RWPE1 (cell line): Measurements from ENCODE around the gene KIRREL3.
"Not testable (repeated sequence)": the region's sequence is repeated elsewhere in the genome, so short reads cannot be mapped to it uniquely, and the experiment has no call there.

Source experiments
- CTCF ChIA-PET: fragments of 350-600 bp; sonication (Branson Sonifier 250); formaldehyde crosslinking; extraction: SDS; loops from one replicate; lab custom pipeline; 2021; lab: Yijun Ruan, JAX
- POLR2A ChIA-PET: fragments of 400-600 bp; formaldehyde crosslinking; extraction: SDS; loops from one replicate; lab custom pipeline; 2020; ENCODE audit warnings: antibody characterized with exemption; ENCODE audit not compliant: low non-redundant PET; lab: Yijun Ruan, JAX
- DNase-seq: peaks from one replicate; pipeline ENCODE4 v3.0.0; 2012; ENCODE audit warnings: low spot score
- H3K27ac ChIP-seq: fragments of 450-650 bp; 2 replicates; pipeline ENCODE4 v1.5.1; 2017
- CTCF ChIP-seq: fragments of 450-650 bp; conservative IDR thresholded peaks from 2 replicates; pipeline ENCODE4 v1.5.1; 2017; ENCODE audit warnings: low read depth, mild to moderate bottlenecking

Gene KIRREL3

GRCh38 chr11:126398721-126399120 is 601.8 kb downstream of the KIRREL3 start:
- CTCF ChIA-PET = no interaction called here
- peak overlapping the region; percentile 22; the same call in 1 of the 2 replicates for H3K27ac ChIP-seq
- POLR2A ChIA-PET = no interaction called here
- DNase-seq = no peak
- no peak for TF ChIP-seq CTCF

GRCh38 chr11:126398296-126398695 is 602.3 kb downstream of the KIRREL3 start:
- TF ChIP-seq CTCF = no peak
- ChIA-PET CTCF (no interaction called here), POLR2A (no interaction called here)
- no peak for DNase-seq
- H3K27ac ChIP-seq = peak overlapping the region; percentile 22; the same call in 1 of the 2 replicates

DNA sequence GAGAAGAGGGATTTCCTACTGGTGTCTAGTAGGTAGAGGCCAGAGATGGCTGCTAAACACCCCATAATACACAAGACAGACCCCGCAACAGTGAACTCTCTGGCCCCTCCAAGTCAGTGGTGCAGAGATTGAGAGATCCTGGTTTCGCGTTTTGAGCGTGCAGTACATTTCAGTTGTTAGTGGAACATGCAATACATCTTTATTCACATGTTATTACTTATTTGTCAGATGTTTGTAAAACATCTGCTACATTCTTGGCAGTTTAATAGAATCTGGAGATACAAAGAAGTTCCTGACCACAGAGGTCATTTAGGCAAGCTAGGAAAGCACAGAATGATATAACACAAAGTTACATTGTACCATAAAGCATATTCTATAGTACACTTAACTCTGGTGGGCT is 603.6 kb downstream of the KIRREL3 start:
- H3K27ac ChIP-seq = peak overlapping the region; percentile 98; the same call in 1 of the 2 replicates
- DNase-seq = no peak
- ChIA-PET POLR2A (no interaction called here), CTCF (no interaction called here)
- TF ChIP-seq CTCF = no peak

- POLR2A ChIA-PET, CTCF ChIA-PET, DNase-seq: not testable (repeated sequence)
- peak overlapping the region; percentile 98; the same call in 1 of the 2 replicates for H3K27ac ChIP-seq
Observed at GRCh38 chr11:126396266-126396665, 604.3 kb downstream of the KIRREL3 start.

GRCh38 chr11:126395784-126396183 is 604.8 kb downstream of the KIRREL3 start:
- CTCF ChIA-PET, DNase-seq, POLR2A ChIA-PET: not testable (repeated sequence)
- H3K27ac ChIP-seq = peak overlapping the region; percentile 98

DNA sequence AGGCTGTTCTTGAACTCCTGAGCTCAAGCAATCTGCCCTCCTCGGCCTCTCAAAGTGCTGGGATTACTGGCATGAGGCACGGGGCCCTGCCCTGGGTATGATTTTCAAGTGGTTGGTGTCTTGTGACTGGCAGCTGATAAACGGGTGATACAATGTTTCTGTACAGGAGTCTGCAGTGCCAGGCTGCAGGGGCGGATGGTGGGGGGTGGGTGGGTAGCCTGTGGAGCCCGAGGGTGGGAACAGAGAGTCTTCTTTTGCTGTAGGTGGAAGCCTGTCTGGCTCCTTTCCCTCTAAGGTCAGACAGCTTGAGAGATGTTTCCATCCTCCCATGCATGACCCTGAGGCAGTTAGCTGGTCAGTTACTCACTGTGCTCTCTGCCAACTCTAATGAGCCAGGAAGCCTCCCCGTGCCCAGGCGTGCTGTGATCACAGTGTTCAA is 605.9 kb downstream of the KIRREL3 start:
- POLR2A ChIA-PET = not testable (repeated sequence)
- peak; percentile 41 for DNase-seq
- peak overlapping the region; percentile 98 for H3K27ac ChIP-seq
- CTCF ChIA-PET = interaction anchor here (0.6 kb wide), 1 partner anchor 82 kb away, joined by 4 read pairs; no protein-coding TSS in a partner anchor

DNA sequence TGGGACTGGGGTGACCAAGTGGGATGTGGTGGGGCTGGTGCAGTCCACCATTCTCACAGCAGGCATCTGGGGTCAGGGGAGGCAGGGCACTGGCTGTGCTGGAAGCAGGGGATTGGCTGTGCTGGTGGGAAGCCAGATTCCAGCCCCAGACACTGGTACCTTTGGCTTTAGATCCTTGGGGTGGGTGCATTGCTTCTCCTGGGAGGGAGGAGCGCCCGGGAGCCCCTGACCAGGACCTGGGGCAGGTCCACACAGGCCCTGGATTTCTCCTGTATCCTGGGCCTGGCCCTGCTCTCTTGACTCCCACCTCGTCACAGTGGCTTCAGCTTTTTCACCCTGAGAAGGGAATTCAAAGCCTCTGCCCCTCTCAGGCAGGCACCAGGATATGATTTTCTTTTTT is 606.5 kb downstream of the KIRREL3 start:
- no peak for TF ChIP-seq CTCF
- DNase-seq = no peak
- ChIA-PET CTCF (interaction anchor here (0.6 kb wide), 1 partner anchor 82 kb away, joined by 4 read pairs; no protein-coding TSS in a partner anchor), POLR2A (no interaction called here)
- H3K27ac ChIP-seq = peak overlapping the region; percentile 98

GRCh38 chr11:126393143-126393542 is 607.4 kb downstream of the KIRREL3 start:
- ChIA-PET CTCF (no interaction called here), POLR2A (no interaction called here)
- TF ChIP-seq CTCF = no peak
- DNase-seq = no peak
- H3K27ac ChIP-seq = peak overlapping the region; percentile 98
